ENCODE data around the gene KLHDC4. TPM values are rescaled to one million over a fixed set of nuclear protein-coding genes. Genes with fewer than 3 reads are reported as not detected.
"Not testable (repeated sequence)": the region's sequence is repeated elsewhere in the genome, so short reads cannot be mapped to it uniquely, and the experiment has no call there.

KLHDC4 gene
- 28.7 and 29.7 TPM in 2 replicates for total RNA-seq (2014; rRNA removed; shearing (Covaris generic))
- polyA plus RNA-seq (2015; cell fraction: cytosol; rRNA removed): 20.5 and 22.2 TPM in 2 replicates
- 91.3 and 93.4 TPM in 2 replicates for polyA plus RNA-seq (2015; cell fraction: nucleus; rRNA removed)

- DNase-seq (ENCODE audit: low read depth): peak; percentile 77
Measured at GRCh38 chr16:87765776-87766484, at the start of gene KLHDC4. KLHDC4 (minus strand) TSS chr16:87765986; CDS start chr16:87765890, 96 bp downstream.

- no peak for DNase-seq (ENCODE audit: low read depth)
Measured at GRCh38 chr16:87815567-87815966, 49.8 kb upstream of the KLHDC4 start.

GRCh38 chr16:87812200-87812656 is 46.4 kb upstream of the KLHDC4 start:
- no peak for DNase-seq (ENCODE audit: low read depth)

GRCh38 chr16:87811454-87811853 is 45.7 kb upstream of the KLHDC4 start:
- DNase-seq (ENCODE audit: low read depth): not testable (repeated sequence)

- peak; percentile 42 for DNase-seq (ENCODE audit: low read depth)
Measured at GRCh38 chr16:87809150-87809902, 43.5 kb upstream of the KLHDC4 start.

- DNase-seq (ENCODE audit: low read depth): no peak
Measured at GRCh38 chr16:87808108-87808507, 42.3 kb upstream of the KLHDC4 start.

GRCh38 chr16:87806641-87807546 is 41.1 kb upstream of the KLHDC4 start:
- DNase-seq (ENCODE audit: low read depth): peak; percentile 73

- DNase-seq (ENCODE audit: low read depth): no peak
Measured at GRCh38 chr16:87806261-87806640, 40.5 kb upstream of the KLHDC4 start.

- DNase-seq (ENCODE audit: low read depth): no peak
Measured at GRCh38 chr16:87803385-87803784, 37.6 kb upstream of the KLHDC4 start.

GRCh38 chr16:87802670-87803069 is 36.9 kb upstream of the KLHDC4 start:
- no peak for DNase-seq (ENCODE audit: low read depth)

GRCh38 chr16:87801679-87802259 is 36.0 kb upstream of the KLHDC4 start:
- DNase-seq (ENCODE audit: low read depth): no peak

GRCh38 chr16:87800497-87800896 is 34.7 kb upstream of the KLHDC4 start:
- DNase-seq (ENCODE audit: low read depth): no peak

GRCh38 chr16:87795336-87795735 is 29.6 kb upstream of the KLHDC4 start:
- DNase-seq (ENCODE audit: low read depth): no peak

- no peak for DNase-seq (ENCODE audit: low read depth)
Measured at GRCh38 chr16:87794485-87795078, 28.8 kb upstream of the KLHDC4 start.

GRCh38 chr16:87792205-87792565 is 26.4 kb upstream of the KLHDC4 start:
- no peak for DNase-seq (ENCODE audit: low read depth)

- no peak for DNase-seq (ENCODE audit: low read depth)
Measured at GRCh38 chr16:87791295-87792204, 25.8 kb upstream of the KLHDC4 start.

GRCh38 chr16:87790292-87791100 is 24.7 kb upstream of the KLHDC4 start:
- DNase-seq (ENCODE audit: low read depth): no peak

- DNase-seq (ENCODE audit: low read depth): peak; percentile 55
Measured at GRCh38 chr16:87789437-87790291, 23.9 kb upstream of the KLHDC4 start.

Data from HT1080 (cell line).